ENCODE data around the gene BABAM2.
A peak's percentile ranks its signal among the peaks of the same experiment; 100 is the strongest.
"Not testable (repeated sequence)": the region's sequence is repeated elsewhere in the genome, so short reads cannot be mapped to it uniquely, and the experiment has no call there.

BABAM2 gene

GRCh38 chr2:27878825-27879224 lies 11.7 kb upstream of the BABAM2 start:
- DNase-seq (ENCODE audit: low read depth): no peak

GRCh38 chr2:27881815-27882583 lies 8.5 kb upstream of the BABAM2 start:
- DNase-seq (ENCODE audit: low read depth): not testable (repeated sequence)

GRCh38 chr2:27882584-27882922 lies 8.0 kb upstream of the BABAM2 start:
- DNase-seq (ENCODE audit: low read depth): not testable (repeated sequence)

GRCh38 chr2:27884601-27885000 lies 5.9 kb upstream of the BABAM2 start:
- DNase-seq (ENCODE audit: low read depth): no peak

GRCh38 chr2:27885234-27885633 lies 5.3 kb upstream of the BABAM2 start:
- DNase-seq (ENCODE audit: low read depth): no peak

GRCh38 chr2:27885661-27886060 lies 4.9 kb upstream of the BABAM2 start:
- no peak for DNase-seq (ENCODE audit: low read depth)

- DNase-seq (ENCODE audit: low read depth): no peak
Observed at GRCh38 chr2:27886322-27886721, 4.2 kb upstream of the BABAM2 start.

GRCh38 chr2:27887111-27887510 lies 3.4 kb upstream of the BABAM2 start:
- no peak for DNase-seq (ENCODE audit: low read depth)

- DNase-seq (ENCODE audit: low read depth): no peak
Observed at GRCh38 chr2:27887830-27888229, 2.7 kb upstream of the BABAM2 start.

GRCh38 chr2:27888790-27889189 lies 1.7 kb upstream of the BABAM2 start:
- peak; percentile 71 for DNase-seq (ENCODE audit: low read depth)

- no peak for DNase-seq (ENCODE audit: low read depth)
Observed at GRCh38 chr2:27889774-27890145, 769 bp upstream of the BABAM2 start.

GRCh38 chr2:27890924-27891672 lies 569 bp downstream of the BABAM2 start:
- DNase-seq (ENCODE audit: low read depth): no peak

- DNase-seq (ENCODE audit: low read depth): no peak
Observed at GRCh38 chr2:27891673-27892105, 1.2 kb downstream of the BABAM2 start.

GRCh38 chr2:27893006-27893405 lies 2.5 kb downstream of the BABAM2 start:
- DNase-seq (ENCODE audit: low read depth): no peak

- DNase-seq (ENCODE audit: low read depth): no peak
Observed at GRCh38 chr2:27897717-27898116, 7.2 kb downstream of the BABAM2 start.

- no peak for DNase-seq (ENCODE audit: low read depth)
Observed at GRCh38 chr2:27901234-27901633, 10.7 kb downstream of the BABAM2 start.

GRCh38 chr2:27902098-27902497 lies 11.6 kb downstream of the BABAM2 start:
- no peak for DNase-seq (ENCODE audit: low read depth)

- no peak for DNase-seq (ENCODE audit: low read depth)
Observed at GRCh38 chr2:27903018-27903417, 12.5 kb downstream of the BABAM2 start.

GRCh38 chr2:27903649-27904404 lies 13.3 kb downstream of the BABAM2 start:
- DNase-seq (ENCODE audit: low read depth): no peak

- DNase-seq (ENCODE audit: low read depth): no peak
Observed at GRCh38 chr2:27904405-27904665, 13.8 kb downstream of the BABAM2 start.

GRCh38 chr2:27906074-27906473 lies 15.5 kb downstream of the BABAM2 start:
- no peak for DNase-seq (ENCODE audit: low read depth)

GRCh38 chr2:27907547-27907946 lies 17.0 kb downstream of the BABAM2 start:
- no peak for DNase-seq (ENCODE audit: low read depth)

- no peak for DNase-seq (ENCODE audit: low read depth)
Observed at GRCh38 chr2:27909901-27910300, 19.4 kb downstream of the BABAM2 start.
